Measurements from ENCODE around the gene VWA2.

VWA2 gene

GRCh38 chr10:114256008-114256765, 17.1 kb downstream of the VWA2 start:
- no peak for TF ChIP-seq GATA3 (IDR thresholded peaks at IDR 0.05; ENCODE audit: low read depth, low read length)
- no peak for TF ChIP-seq GATA2 (IDR thresholded peaks at IDR 0.05; ENCODE audit: low read depth, low read length)

GRCh38 chr10:114256822-114257221, 17.8 kb downstream of the VWA2 start:
- TF ChIP-seq GATA2 (IDR thresholded peaks at IDR 0.05; ENCODE audit: low read depth, low read length), result no peak
- no peak for TF ChIP-seq GATA3 (IDR thresholded peaks at IDR 0.05; ENCODE audit: low read depth, low read length)

- TF ChIP-seq GATA3 (IDR thresholded peaks at IDR 0.05; ENCODE audit: low read depth, low read length), result no peak
These were observed 18.4 kb downstream of the VWA2 start for GRCh38 chr10:114257498-114257897.

- no peak for TF ChIP-seq GATA2 (IDR thresholded peaks at IDR 0.05; ENCODE audit: low read depth, low read length)
- TF ChIP-seq GATA3 (IDR thresholded peaks at IDR 0.05; ENCODE audit: low read depth, low read length), result no peak
These were observed 19.3 kb downstream of the VWA2 start for GRCh38 chr10:114258274-114258840.

- no peak for TF ChIP-seq GATA2 (IDR thresholded peaks at IDR 0.05; ENCODE audit: low read depth, low read length)
- no peak for TF ChIP-seq GATA3 (IDR thresholded peaks at IDR 0.05; ENCODE audit: low read depth, low read length)
These were observed 20.8 kb downstream of the VWA2 start for GRCh38 chr10:114259824-114260223.

- TF ChIP-seq GATA2 (IDR thresholded peaks at IDR 0.05; ENCODE audit: low read depth, low read length) (no peak), GATA3 (IDR thresholded peaks at IDR 0.05; ENCODE audit: low read depth, low read length) (no peak)
These were observed 21.3 kb downstream of the VWA2 start for GRCh38 chr10:114260366-114260765.

- TF ChIP-seq GATA2 (IDR thresholded peaks at IDR 0.05; ENCODE audit: low read depth, low read length), result no peak
- no peak for TF ChIP-seq GATA3 (IDR thresholded peaks at IDR 0.05; ENCODE audit: low read depth, low read length)
These were observed 22.0 kb downstream of the VWA2 start for GRCh38 chr10:114261076-114261475.

GRCh38 chr10:114262496-114262895, 23.4 kb downstream of the VWA2 start:
- TF ChIP-seq GATA3 (IDR thresholded peaks at IDR 0.05; ENCODE audit: low read depth, low read length) (no peak), GATA2 (IDR thresholded peaks at IDR 0.05; ENCODE audit: low read depth, low read length) (no peak)

- no peak for TF ChIP-seq GATA3 (IDR thresholded peaks at IDR 0.05; ENCODE audit: low read depth, low read length)
- no peak for TF ChIP-seq GATA2 (IDR thresholded peaks at IDR 0.05; ENCODE audit: low read depth, low read length)
These were observed 26.5 kb downstream of the VWA2 start for GRCh38 chr10:114265392-114266053.

GRCh38 chr10:114266521-114266920, 27.5 kb downstream of the VWA2 start:
- TF ChIP-seq GATA3 (IDR thresholded peaks at IDR 0.05; ENCODE audit: low read depth, low read length) (no peak), GATA2 (IDR thresholded peaks at IDR 0.05; ENCODE audit: low read depth, low read length) (peak; percentile 47)

GRCh38 chr10:114271075-114271778, 32.2 kb downstream of the VWA2 start:
- TF ChIP-seq GATA3 (IDR thresholded peaks at IDR 0.05; ENCODE audit: low read depth, low read length) (no peak), GATA2 (IDR thresholded peaks at IDR 0.05; ENCODE audit: low read depth, low read length) (no peak)

- TF ChIP-seq GATA2 (IDR thresholded peaks at IDR 0.05; ENCODE audit: low read depth, low read length), result no peak
- no peak for TF ChIP-seq GATA3 (IDR thresholded peaks at IDR 0.05; ENCODE audit: low read depth, low read length)
These were observed 32.7 kb downstream of the VWA2 start for GRCh38 chr10:114271779-114272167.

GRCh38 chr10:114272696-114273095, 33.6 kb downstream of the VWA2 start:
- TF ChIP-seq GATA2 (IDR thresholded peaks at IDR 0.05; ENCODE audit: low read depth, low read length), result no peak
- TF ChIP-seq GATA3 (IDR thresholded peaks at IDR 0.05; ENCODE audit: low read depth, low read length), result no peak

- no peak for TF ChIP-seq GATA2 (IDR thresholded peaks at IDR 0.05; ENCODE audit: low read depth, low read length)
- TF ChIP-seq GATA3 (IDR thresholded peaks at IDR 0.05; ENCODE audit: low read depth, low read length), result no peak
These were observed 34.9 kb downstream of the VWA2 start for GRCh38 chr10:114273910-114274309.

Data from SH-SY5Y (cell line).